Measurements from ENCODE around the gene RAP2B.

GRCh38 chr3:153146191-153147053 is 15.6 kb upstream of the RAP2B start:
- no peak for TF ChIP-seq CTCF (IDR thresholded peaks at IDR 0.05)
- TF ChIP-seq POLR2A (IDR thresholded peaks at IDR 0.05), result no peak
